HG02943 (cell line): Measurements from ENCODE around the gene EIF4E.
"Not testable (repeated sequence)": the region's sequence is repeated elsewhere in the genome, so short reads cannot be mapped to it uniquely, and the experiment has no call there.

Source experiments
- ATAC-seq: cut with Tn5 transposase; IDR thresholded peaks from one replicate; pipeline ENCODE4 v1.9.1; 2021; ENCODE audit warnings: mild to moderate bottlenecking, low read depth, moderate library complexity; ENCODE audit not compliant: unreplicated experiment

Gene EIF4E

DNA sequence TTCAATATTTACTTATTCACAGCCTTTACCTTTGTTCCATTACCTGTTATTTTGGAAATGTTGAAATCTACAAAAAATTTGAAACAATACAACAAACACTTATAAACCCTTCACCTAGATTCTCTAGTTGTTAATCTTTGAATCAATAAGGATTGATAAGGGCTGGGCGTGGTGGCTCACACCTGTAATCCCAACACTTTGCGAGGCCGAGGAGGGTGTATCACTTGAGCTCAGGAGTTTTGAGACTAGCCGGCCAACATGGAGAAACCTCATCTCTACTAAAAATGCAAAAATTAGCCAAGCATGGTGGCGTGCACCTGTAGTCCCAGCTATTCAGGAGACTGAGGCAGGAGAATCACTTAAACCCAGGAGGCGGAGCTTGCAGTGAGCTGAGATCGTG, 5.9 kb upstream of the EIF4E start:
- not testable (repeated sequence) for ATAC-seq

DNA sequence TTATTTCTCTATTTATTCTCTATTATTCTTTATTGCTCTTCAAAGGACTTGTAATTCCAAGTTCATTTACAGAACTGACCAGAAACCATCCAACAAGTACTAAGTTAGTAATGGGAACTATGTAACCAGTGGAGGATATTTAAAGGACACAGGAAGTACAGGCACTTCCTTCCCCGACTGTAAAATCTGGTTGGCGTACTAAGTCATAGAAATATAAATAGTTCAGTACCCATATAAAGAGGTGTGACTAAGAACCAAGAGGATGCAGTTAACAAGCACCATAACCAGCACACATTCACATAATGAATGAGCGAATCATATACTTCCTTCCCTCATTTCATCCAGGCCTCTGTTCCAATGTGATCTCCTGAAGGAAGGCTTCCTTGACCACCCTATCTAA, 3.6 kb upstream of the EIF4E start:
- no peak for ATAC-seq

DNA sequence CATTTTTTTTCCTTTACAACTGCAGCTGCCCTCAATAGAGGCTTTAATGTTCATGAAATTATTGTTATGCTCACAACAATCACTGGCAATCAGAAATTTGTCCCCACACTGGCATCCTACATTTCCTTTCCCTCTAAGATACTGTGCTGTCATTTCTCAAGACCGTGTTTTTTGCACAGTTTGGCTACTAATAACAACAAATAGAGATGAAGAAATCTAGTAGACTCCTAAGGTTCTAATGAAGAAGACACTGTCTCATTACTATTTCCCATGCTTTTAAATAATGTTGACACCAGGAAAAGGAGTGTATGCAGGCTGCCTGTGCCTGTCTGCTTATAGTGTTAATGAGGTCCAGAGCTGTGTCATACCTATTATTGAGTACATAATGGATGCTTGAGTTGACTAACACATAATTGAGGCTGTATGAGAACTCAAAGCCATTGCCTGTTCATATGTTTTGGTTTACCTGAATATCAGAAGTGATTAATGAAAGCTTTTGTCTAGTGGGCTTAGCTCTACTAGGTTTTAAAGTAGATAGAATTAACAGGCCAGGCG, 1.5 kb upstream of the EIF4E start:
- ATAC-seq: no peak

DNA sequence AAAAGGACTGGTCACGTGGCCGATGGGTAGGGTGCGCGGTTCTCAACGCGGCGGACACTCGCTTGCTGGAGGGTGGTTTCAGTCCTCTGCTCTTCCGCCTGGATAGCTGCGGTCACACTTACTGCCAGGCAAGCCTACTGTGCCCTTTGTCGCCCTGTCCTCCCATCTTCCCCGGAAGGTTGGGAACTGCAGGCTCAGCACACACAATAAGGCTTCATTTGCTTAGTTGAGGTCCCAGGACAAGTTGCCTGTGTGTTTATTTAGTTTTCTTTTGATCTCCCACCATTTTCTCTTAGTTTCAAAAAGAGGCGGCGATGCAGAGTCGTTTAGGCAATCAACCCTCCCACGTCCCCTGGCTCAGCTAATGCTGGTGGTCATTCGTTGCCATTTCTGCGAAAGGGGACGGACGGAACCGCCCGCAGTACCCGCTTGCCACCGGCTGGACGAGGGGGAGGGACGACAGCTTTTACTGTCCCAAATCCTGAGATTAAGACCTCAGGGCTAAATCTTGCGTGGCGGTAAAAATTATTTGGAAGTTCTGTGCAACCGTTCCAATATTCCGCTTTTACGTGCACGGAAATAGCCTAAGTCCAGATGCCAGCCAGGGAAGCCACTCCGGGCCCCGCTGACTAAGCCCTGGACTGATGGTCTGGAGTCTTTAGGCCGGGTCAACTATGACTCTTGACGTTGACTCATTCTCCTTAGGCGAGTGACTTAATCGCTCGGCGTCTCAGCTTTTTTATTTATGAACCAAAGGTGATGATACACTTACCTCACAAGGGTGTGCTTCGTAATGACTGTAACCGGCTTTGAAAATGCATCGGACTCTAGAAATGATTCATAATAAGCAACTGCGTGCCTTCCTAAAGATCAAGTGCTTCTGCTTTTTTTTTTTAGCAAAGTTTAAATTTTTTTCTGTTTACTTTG, 671 bp upstream of the EIF4E start:
- ATAC-seq: peak; percentile 49

DNA sequence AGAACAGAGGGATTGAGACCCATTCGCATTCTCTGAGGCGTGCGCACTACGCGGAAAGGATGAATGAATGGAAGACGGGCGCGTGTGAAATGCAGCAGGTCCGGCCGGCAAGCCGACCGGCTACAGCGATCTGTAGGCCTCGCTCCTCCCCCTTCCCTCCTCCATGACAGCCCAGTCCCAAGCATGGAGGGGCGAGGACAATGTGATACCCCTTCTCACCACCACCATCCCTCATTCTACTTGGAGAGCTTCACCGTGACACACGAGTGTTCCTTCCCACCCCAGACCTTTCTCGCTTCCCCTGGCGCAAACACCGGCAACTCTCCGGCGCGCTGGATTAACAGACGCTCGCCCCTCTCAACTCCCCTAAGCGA, 815 bp downstream of the EIF4E start:
- peak; percentile 38 for ATAC-seq

DNA sequence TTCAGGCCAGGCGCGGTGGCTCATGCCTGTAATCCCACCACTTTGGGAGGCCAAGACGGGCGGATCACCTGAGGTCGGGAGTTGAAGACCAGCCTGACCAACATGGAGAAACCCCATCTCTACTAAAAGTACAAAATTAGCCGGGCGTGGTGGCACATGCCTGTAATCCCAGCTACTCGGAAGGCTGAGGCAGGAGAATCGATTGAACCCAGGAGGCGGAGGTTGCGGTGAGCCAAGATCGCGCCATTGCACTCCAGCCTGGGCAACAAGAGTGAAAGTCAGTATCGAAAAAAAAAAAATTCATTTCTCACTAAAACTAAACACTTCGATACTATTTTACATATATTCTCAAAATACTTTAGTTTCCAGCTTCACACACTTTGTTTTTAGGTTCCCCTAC, 2.7 kb downstream of the EIF4E start:
- not testable (repeated sequence) for ATAC-seq

DNA sequence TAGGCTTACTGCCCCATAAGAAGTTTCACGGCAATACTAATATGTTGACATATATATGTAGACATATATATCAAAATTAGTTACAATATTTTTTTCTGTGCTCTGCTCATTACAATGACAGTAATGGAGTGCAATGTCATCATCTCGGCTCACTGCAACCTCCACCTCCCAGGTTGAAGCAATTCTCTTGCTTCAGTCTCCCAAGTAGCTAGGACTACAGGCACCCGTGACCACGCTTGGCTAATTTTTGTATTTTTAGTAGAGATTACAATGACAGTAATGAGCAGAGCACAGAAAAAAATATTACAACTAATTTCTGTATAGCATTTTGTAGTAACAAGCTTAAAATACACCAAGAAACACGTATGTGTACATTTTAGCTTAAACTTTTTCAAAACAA, 7.6 kb downstream of the EIF4E start:
- no peak for ATAC-seq

DNA sequence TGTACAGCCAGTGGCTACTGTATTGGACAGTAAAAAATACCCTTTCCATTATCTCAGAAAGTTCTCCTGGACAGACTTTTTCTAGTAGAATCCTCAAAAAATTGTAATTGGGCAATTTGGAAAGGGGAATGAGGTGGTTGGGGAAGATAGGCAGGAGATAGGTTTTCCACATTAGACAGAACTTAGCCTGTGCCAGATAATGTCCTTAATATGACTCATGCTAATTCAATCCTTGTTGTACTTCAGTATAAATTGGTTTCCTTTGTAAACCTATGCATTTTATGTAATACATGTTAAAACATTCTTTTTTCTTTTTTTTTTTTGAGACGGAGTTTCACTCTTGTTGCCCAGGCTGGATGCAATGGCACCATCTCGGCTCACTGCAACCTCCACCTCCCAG, 8.9 kb downstream of the EIF4E start:
- ATAC-seq: no peak

DNA sequence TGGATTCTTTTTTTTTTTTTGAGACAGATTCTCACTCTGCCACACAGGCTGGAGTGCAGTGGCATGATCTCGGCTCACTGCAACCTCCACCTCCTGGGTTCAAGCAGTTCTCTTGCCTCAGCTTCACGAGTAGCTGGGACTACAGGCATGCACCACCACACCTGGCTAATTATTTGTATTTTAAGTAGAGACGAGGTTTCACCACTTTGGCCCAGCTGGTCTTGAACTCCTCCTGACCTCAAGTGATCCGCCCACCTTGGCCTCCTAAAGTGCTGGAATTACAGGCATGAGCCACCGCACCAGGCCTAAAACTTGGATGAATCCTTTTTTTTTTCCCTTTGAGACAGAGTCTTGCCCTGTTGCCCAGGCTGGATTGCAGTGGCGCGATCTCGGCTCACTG, 18.2 kb downstream of the EIF4E start:
- not testable (repeated sequence) for ATAC-seq

DNA sequence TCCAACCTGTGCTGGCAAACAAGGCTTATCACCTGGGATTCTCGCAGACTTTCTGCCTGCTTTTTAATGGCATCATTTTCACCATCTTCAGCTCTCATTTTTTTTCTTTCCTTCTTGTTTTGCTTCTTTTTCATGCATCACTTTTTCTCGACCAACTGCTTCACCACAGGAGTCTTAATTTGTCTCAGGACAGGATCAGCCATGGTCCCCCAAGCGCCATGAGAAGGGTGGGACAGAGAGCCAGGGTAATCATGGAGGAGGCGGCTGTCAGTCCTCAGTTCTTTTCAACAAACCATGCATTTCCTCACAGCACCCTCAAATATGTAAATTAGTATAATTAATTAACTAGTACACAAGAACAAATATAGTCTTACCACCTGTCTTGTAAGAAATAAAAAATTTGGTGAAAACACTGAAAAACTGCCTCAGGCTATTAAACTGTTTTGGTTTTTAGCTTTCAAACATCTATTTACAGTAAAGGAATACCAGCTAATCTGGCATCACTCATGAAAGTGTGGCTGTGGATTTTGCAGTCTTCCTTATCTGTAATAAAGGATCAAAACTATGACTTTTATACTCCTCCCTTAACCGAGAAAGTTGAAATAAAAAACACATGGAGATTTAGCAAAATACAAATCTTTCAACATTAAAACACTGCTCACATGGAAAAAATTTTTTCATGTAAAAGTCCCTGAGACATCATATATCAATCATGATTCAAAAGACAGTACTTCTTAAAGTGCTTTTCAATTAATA, 19.1 kb downstream of the EIF4E start:
- ATAC-seq: no peak

DNA sequence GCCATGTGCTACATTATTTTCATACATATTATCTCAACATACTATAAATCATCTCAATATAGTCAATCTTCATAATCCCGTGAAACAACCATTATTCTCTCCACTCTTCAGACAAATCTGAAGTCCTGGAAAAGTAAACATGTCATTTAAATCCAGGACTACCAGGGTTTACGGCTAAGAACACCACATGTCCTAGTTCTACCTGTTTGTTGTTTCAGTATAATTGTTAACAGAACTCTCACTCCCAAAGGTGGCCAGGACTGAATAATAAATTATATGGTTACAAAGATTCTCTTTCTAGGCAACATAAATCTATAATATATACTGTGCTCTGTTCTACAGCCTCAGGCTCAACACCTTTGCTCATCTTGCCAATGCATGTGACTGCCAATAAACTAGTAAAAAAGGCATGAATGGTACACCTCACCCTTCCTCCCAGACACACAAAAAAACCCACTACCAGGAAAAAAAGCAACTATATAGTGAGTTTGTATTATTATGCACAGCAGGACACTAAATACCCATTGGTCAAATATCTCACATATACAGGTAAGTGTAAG, 20.1 kb downstream of the EIF4E start:
- no peak for ATAC-seq

DNA sequence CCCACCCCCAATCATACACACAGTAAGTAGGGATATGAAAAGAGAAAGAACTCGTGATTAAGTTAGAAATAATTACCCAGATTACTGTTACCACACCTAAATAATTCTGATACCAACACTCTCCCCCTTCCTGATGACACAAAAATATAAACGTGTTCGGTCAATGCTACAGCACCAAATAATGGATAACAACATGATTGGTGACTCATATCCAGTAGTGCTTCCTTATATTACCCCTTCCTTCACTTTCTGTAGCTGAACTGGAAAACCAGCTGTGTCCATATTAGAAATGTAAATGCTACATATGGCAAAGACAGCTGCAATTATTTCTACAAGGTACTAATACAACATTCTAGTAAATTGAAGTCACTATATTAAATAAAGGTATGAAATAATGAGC, 20.8 kb downstream of the EIF4E start:
- ATAC-seq: no peak

DNA sequence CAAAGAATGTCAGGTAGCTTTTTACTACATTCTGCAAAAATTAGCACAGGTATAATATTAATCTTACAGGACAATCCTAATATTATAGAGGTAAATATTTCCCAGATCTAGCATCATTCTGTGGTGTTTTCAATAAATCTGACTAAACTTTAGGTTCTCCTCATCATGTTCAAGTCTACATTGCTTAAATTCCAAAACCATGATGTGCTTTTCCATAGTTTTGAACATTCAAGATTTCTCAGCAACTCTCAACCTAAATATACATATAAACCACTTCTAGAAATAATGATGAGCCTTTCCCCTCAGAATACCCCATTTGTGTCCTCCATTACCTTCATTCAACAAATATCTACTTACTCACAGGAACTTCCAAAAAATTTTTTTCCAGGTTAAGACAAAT, 23.1 kb downstream of the EIF4E start:
- no peak for ATAC-seq

DNA sequence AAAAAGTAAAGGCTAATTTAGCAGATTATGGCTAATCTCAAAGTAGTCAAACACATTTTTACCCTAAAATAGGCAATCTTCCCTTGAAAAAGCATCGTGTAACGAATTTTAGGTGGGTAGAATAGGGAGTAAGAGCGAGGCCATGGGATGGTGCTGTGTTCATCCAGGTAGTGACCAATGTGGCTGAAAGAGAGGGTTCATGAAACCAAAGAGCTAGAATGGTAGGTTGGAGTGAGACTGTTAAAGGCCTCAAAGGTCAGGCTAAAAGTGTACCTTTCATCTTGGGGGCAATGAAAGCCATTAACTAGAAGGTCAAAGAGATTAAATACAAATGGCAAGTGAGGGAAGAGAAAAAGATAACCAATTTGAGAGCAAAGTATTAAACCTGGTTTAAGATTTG, 23.6 kb downstream of the EIF4E start:
- ATAC-seq: no peak

DNA sequence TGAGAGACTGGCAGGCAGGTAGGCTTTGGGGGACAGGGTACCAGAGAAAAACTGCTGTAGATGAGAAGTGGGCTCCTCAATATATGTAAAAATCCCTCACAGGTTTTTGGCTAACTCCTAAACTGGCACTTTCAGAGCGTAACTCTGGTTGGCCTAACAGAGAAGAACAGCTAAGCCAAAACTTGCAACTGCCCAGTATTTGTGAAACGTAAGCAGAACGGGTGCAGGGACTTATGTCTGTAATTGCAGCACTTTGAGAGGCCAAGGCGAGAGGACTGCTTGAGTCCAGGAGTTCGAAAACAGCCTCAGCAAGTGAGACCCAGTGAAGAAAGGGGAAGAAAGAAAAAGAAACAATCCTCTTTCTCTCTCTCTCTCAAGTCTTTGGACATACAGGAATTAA, 25.0 kb downstream of the EIF4E start:
- ATAC-seq: no peak

DNA sequence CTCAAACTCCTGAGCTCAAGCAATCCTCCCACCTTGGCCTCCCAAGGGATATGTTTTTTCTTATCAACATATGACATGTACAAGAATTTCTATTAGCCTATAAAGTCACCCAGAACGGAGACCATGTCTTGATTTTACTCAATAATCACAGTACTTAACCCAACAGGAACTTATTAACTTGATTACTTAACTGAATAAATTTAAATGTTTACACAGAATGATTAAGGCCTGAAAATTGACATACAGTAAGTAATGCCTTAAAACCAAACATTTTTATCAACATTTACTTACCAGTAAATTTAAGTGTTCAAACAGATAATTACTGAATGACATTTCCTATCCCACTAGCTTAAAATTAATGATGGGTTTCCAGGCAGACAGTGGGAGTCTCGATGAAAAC, 25.4 kb downstream of the EIF4E start:
- ATAC-seq: no peak

DNA sequence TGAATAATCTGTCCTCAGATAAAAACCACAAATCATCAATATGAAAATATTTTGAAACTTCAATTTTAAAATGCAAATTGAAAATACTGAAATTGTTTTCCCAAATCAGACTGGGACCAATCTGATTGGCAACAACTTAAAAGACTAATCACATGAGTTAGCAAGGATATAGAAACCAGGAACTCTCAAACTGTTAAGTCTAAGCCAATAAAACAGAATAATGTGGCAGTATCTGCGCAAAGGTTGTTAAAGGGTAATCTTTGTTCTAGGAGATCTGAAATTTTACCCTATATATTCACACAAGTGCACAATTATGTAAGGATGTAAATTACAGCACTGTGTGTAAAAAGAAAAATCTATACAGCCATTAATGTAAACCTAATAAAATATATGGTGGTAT, 29.7 kb downstream of the EIF4E start:
- ATAC-seq: no peak

DNA sequence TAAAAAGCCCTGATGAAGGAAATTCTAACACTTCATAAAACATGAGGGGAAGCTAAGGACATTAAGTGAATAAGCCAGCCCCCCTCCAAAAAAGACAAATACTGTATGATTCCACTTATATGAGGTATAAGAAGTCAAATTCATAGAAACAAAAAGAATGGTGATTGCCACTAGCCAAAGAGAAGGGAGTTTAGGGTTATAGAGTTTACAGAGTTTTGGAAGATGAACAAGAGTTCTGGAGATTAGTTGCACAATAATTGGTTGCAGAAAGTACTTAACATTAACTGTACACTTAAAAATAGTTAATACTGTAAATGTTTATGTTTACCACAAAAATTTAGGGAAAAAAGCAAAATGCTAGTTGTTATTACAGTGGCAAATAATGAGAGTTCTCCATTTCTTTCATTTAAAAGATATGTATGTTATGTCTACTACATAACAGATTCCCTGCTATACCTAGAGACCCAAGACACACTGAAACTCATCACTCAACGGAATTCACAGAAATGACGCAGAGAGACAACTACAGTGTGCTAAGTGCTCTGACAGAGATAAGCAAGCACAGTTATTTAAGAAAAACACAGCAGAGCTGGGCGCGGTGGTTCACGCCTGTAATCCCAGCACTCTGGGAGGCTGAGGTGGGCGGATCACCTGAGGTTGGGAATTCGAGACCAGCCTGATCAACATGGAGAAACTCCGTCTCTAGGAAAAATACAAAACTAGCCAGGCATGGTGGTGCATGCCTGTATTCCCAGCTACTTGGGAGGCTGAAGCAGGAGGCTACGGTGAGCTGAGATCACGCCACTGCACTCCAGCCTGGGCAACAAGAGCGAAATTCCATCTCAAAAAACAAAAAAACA, 37.2 kb downstream of the EIF4E start:
- no peak for ATAC-seq

DNA sequence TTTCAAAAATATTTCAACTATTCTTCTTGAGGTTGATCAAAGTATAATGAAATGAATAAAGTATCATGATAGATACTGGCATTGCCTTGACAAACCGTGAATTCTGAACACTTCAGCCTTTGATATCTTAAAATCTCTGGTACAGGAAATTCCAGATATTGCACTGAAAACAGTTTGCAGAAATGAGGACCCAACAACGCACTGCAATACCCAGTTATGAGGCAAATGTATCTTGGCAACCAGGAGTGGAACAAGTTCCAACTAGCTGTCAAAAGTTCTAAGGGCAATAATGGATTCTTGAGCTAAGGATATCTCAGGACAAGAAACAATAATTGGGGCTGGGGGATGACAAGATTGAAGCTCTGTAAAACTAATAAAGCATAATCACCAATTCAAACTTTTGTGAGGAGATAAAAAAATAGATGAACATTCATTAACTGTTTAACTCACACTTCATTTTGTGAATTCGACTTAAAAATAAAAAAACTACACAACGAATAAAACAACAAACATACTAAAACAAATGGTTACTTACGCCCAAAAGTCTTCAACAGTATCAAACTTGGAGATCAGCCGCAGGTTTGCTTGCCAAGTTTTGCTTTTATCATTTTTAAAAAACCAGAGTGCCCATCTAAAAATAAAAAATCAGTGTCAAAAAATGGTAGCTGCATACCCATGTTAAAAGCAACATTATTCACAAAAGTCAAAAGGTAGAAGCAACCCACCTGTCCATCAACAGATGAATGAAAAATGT, 38.1 kb downstream of the EIF4E start:
- no peak for ATAC-seq

DNA sequence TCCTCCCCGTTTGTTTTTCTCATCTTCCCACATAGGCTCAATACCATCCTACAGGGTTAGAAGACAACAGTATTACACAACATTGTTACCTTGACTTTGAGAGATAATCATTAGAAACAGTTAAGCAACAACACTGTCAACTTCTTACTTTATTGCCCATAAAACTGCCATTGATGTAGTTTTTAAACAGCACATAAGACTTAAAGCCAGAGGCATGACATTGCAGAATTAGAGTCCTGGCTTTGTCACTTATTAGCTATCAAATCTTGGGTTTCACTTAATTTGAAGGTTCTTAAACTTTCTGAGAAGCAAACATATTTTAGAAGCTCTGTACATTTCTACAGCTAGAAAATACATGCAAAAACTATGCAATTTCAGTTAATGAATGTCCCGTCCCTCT, 41.8 kb downstream of the EIF4E start:
- no peak for ATAC-seq
